ENCODE measurements around the gene IRF2.

DNA sequence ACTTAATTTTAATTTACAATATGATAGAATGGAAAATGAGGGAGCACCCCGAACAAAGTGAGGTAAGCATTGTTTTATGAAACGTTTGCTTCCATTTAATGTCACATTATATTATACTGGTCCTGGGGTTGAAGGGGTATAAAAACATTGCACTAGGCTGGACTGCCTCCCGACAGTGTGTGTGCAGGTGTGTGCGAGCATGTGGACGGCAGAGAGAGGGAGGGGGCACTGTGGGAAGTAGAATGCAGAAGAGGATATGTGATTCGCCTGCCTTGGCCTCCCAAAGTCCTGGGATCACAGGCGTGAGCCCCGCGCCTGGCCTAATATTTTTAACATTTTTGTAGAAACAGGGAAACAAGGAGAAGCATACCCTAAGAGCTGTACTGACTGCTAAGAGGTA, 36.0 kb downstream of the IRF2 start:
- TF ChIP-seq, protein P1, sequence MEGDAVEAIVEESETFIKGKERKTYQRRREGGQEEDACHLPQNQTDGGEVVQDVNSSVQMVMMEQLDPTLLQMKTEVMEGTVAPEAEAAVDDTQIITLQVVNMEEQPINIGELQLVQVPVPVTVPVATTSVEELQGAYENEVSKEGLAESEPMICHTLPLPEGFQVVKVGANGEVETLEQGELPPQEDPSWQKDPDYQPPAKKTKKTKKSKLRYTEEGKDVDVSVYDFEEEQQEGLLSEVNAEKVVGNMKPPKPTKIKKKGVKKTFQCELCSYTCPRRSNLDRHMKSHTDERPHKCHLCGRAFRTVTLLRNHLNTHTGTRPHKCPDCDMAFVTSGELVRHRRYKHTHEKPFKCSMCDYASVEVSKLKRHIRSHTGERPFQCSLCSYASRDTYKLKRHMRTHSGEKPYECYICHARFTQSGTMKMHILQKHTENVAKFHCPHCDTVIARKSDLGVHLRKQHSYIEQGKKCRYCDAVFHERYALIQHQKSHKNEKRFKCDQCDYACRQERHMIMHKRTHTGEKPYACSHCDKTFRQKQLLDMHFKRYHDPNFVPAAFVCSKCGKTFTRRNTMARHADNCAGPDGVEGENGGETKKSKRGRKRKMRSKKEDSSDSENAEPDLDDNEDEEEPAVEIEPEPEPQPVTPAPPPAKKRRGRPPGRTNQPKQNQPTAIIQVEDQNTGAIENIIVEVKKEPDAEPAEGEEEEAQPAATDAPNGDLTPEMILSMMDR (conservative IDR thresholded peaks at IDR 0.05), result no peak
- TF ChIP-seq ZFX (IDR thresholded peaks at IDR 0.05), result no peak

Data from C4-2B (cell line).